D341Med (cell line): ENCODE results near the gene PSMD6.

Experiments
- DNase-seq: peaks from one replicate; pipeline ENCODE4 v3.0.0; 2012; ENCODE audit warnings: low spot score

PSMD6 gene

GRCh38 chr3:63976872-63977200 is 46.5 kb downstream of the PSMD6 start:
- no peak for DNase-seq

DNA sequence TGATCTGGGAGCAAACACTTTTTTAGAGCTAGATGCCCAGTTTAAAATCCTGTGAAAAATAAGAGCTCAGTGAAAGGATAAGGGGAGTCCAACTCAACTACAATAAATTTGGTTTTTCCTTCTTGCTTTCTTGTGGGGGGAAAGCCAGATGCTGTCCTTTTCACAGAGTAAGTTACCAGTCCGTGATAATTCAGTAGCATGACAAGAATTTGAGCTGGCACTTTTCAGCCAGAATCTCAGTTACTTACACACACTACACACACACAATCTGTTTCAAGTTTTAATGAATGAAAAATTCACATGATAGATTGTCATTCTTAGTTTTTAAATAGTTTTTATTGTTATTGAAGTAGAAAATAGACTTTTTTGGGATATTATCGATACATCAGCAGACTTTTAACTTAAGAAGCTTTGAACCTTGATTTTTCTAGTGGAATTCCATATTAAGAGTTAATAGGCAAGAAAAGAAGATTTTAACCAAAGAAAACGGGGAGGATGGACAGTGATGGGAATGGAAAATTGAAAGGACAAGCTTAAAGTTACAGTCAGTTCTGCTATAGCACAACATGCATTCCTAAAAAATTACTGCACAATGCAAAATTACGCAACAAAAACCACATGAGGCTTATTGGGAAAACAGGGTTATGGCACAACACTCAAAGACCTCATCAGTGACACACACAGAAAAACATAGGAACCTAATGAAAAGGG is 47.0 kb downstream of the PSMD6 start:
- no peak for DNase-seq

GRCh38 chr3:63975723-63976122 is 47.6 kb downstream of the PSMD6 start:
- no peak for DNase-seq

DNA sequence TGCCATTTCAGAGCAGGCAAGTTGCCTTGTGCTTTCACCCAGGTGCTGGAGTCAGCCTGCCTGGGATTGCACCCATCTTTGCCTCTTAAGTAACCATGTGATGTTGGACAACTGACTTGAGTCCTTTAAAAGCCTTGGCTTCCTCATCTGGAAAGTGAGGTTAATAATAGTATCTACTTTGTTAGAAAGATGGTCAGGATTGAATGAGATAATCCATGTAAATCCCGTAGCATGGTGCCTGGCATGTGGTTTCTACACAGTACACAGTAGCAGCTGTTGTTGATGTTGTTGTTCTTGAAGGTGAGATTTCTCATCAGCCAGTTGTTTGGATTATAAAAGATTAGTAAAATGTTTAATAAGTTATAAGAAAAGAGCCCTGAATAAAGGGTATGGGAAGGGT is 48.8 kb downstream of the PSMD6 start:
- DNase-seq, result peak; percentile 55

GRCh38 chr3:63973406-63973805 is 49.9 kb downstream of the PSMD6 start:
- no peak for DNase-seq

- no peak for DNase-seq
Observed at GRCh38 chr3:63972987-63973386, 50.3 kb downstream of the PSMD6 start.

- DNase-seq, result no peak
Observed at GRCh38 chr3:63972196-63972595, 51.1 kb downstream of the PSMD6 start.

- DNase-seq, result no peak
Observed at GRCh38 chr3:63970631-63971475, 52.4 kb downstream of the PSMD6 start.

DNA sequence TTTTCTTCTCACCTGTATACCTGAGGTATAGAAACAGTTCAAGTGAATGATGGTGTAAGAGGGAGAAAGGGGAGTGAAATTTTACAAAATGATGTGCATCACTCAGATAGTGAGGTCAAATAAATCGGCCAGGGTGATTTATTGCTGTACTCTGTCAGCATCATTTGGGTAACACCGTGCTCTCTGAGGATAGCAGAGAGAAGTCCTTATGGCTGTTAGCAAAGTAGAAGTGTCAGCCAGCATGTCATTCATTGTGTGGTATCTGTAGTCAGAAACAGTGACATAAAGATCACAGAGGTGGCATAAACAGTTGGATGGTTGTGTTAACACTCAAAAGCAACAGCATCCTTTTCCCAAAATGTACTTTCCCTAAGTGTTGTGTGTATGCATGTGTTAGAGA is 53.4 kb downstream of the PSMD6 start:
- DNase-seq, result no peak

- DNase-seq, result no peak
Observed at GRCh38 chr3:63968612-63969350, 54.5 kb downstream of the PSMD6 start.

GRCh38 chr3:63967675-63968611 is 55.4 kb downstream of the PSMD6 start:
- peak; percentile 82 for DNase-seq

DNA sequence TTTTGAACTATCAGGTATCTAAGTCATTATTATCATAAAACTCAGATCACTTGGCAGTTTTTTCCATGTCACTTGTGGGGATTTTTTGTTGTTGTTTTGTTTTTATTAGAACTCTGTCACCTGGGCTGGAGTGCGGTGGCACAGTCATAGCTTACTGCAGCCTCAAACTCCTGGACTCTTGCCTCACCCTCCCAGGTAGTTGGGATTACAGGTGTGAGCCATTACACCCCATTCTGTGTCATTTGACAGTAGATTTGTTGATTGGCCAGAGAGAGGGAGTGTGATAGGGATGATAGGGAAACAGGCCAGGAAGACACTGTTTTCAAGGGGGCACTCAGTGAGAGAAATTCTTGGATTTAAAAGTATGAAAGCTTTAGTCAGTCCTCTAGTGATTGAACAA is 56.4 kb downstream of the PSMD6 start:
- DNase-seq, result no peak

- DNase-seq, result no peak
Observed at GRCh38 chr3:63966007-63966406, 57.3 kb downstream of the PSMD6 start.

DNA sequence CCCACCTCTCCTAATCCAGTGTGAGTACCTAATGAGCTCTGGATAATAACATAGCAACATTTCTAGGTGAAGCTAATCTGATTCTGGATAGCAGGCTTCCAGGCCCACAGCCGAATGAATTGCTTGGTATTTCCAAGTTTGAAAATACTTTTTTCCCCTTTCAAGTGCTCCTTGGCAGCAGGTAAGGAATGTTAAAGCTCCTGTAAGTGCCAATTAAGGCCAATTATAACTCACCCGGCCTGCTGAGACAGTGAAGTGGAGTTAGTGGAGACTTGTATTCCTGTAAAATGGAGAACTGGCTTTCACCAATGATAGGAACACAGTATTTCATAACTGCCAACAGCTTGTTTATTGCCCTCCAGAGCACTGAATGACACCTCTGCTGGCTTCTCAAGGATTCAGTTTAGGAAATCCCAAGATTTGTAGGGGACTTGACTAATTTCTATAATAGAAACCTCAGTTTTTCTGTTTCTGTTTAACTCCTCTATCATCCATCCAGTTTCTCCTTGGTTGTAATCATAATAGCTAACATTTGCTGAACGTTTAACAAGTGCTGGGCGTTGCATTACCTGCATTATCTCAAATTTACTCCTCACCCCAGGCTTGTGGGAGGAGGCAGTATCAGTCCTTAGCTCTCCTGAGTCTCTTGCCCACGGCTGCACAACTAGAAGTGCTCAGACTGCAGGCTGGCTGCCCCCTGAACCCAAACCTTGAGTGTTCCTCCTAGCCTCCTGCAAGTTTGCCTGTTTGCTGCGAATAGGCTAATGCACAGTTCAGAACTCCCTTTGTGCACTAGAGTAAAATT is 58.4 kb downstream of the PSMD6 start:
- DNase-seq, result no peak

- no peak for DNase-seq
Observed at GRCh38 chr3:63963496-63963895, 59.8 kb downstream of the PSMD6 start.

GRCh38 chr3:63961891-63962290 is 61.4 kb downstream of the PSMD6 start:
- DNase-seq, result peak; percentile 47
